ENCODE results near the gene CTXND2.

GRCh38 chr1:150955280-150955679 is 68.3 kb downstream of the CTXND2 start:
- TF ChIP-seq CTCF (IDR thresholded peaks at IDR 0.05) (no peak), POLR2AphosphoS5 (IDR thresholded peaks at IDR 0.05) (no peak), POLR2A (IDR thresholded peaks at IDR 0.05) (no peak)
